Spleen (tissue), 11 donors: ENCODE measurements around the gene CARMIL3. TPM values are rescaled to one million over a fixed set of nuclear protein-coding genes. Genes with fewer than 3 reads are reported as not detected.

Source experiments
- DNase-seq: peaks from one replicate; pipeline ENCODE4 v3.0.0-alpha.2; 2020
- H3K27ac ChIP-seq, 8 donors: fragments of 200-600 bp; sonication (generic) in 7 of 8; 1 replicate in 4 of 8; 2 replicates in 4 of 8; pipeline versions ENCODE4 v1.5.0 to v1.8.0; 2016 to 2021; ENCODE audit warnings: inconsistent platforms in 4 of 8, mild to moderate bottlenecking in 4 of 8, moderate library complexity in 1 of 8
- H3K27me3 ChIP-seq, 7 donors: fragments of 200-600 bp; sonication (generic) in 6 of 7; replicated peaks in 1 of 7; 1 replicate in 4 of 7; 2 replicates in 3 of 7; pipeline versions ENCODE4 v1.5.0 to v1.8.0; 2016 to 2021; ENCODE audit warnings: inconsistent platforms in 3 of 7, mild to moderate bottlenecking in 1 of 7
- H3K36me3 ChIP-seq, 6 donors: fragments of 200-600 bp; sonication (generic) in 5 of 6; 1 replicate in 4 of 6; 2 replicates in 2 of 6; pipeline versions ENCODE4 v1.5.0 to v1.8.0; 2016 to 2021; ENCODE audit warnings: inconsistent platforms in 2 of 6
- H3K4me1 ChIP-seq, 6 donors: fragments of 200-600 bp; sonication (generic) in 5 of 6; 1 replicate in 3 of 6; 2 replicates in 3 of 6; pipeline versions ENCODE4 v1.5.0 to v1.8.0; 2016 to 2021; ENCODE audit warnings: inconsistent platforms in 3 of 6
- H3K4me3 ChIP-seq, 8 donors: fragments of 200-600 bp; sonication (generic) in 7 of 8; 1 replicate in 4 of 8; 2 replicates in 4 of 8; pipeline versions ENCODE4 v1.5.0 to v1.8.0; 2016 to 2021; ENCODE audit warnings: inconsistent platforms in 4 of 8, mild to moderate bottlenecking in 4 of 8, moderate library complexity in 2 of 8
- H3K9me3 ChIP-seq, 8 donors: fragments of 200-600 bp; sonication (generic) in 7 of 8; 1 replicate in 4 of 8; 2 replicates in 4 of 8; pipeline versions ENCODE4 v1.5.0 to v1.8.0; 2016 to 2021; ENCODE audit warnings: inconsistent platforms in 4 of 8
- POLR2A ChIP-seq, 3 donors: fragments of 450-650 bp; IDR thresholded peaks; one replicate each; pipeline ENCODE4 v1.5.1; 2017; ENCODE audit warnings: antibody characterized with exemption in 3 of 3, mild to moderate bottlenecking in 1 of 3
- POLR2AphosphoS5 ChIP-seq, 3 donors: sonication (generic); formaldehyde crosslinking; IDR thresholded peaks; one replicate each; pipeline ENCODE4 v1.5.1; 2017; ENCODE audit warnings: antibody characterized with exemption in 3 of 3
- WGBS, 5 donors: extraction: QIAGEN DNeasy Blood & Tissue Kit in 3 of 5; methylation state at CpG; one replicate each; pipeline versions ENCODE4 v1.1.5 to v1.1.7; 2013 to 2018; 5-methylcytosine and 5-hydroxymethylcytosine counted together
- intact Hi-C: fragments of 100-400 bp; cut with DNase I; formaldehyde crosslinking; loops from one replicate; pipeline ENCODE4 v1.15.0; 2023; ENCODE audit warnings: low total_unique reads
- polyA plus RNA-seq, 3 donors: library from polyadenylated mRNA; stranded (reverse); fragments of 200-250 nt; gene quantifications; one replicate each; pipeline ENCODE4 v1.2.1, GENCODE V29; 2013
- total RNA-seq, 7 donors: library from RNA; depleted of rRNA in 3 of 7; stranded (reverse); fragments of >200 nt in 3 of 7; fragmentation: NEBNext Ultra II Directional in 4 of 7; extraction: Animal tissue kit (Norgen Biotek cat#: 25700) in 4 of 7; gene quantifications; one replicate each; pipeline versions ENCODE4 v1.1.0 to v1.2.1, GENCODE V29; 2016 to 2021
- TF ChIP-seq, protein P1 (sequence below), 11 experiments: fragments of 200-600 bp in 7 of 11; fragments of 450-650 bp in 4 of 11; sonication (generic) in 4 of 11; IDR thresholded peaks in 8 of 11; conservative IDR thresholded peaks in 3 of 11; 1 replicate in 7 of 11; 2 replicates in 4 of 11; pipeline versions ENCODE4 v1.4.0 to v1.8.0; 2016 to 2021; ENCODE audit warnings: antibody characterized with exemption in 11 of 11, inconsistent platforms in 4 of 11, mild to moderate bottlenecking in 1 of 11
- donor health status: healthy with polysubstance abuse.
- donor health status: DM: no; HTN: no; CAD: no; lungs with moderate emphysema.
- donor health status: DM: no; HTN: no; CAD: no.
- donor health status: Bipolar disorder and iron deficiency.
- donor health status: healthy.
- donor health status: DM: no; HTN: no; CAD: no.
- donor health status: DM: yes; HTN: yes; CAD: no.

Gene CARMIL3
- total and polyA plus RNA-seq, 10 donors = 0.39 to 3.2 (median 1.4) TPM

DNA sequence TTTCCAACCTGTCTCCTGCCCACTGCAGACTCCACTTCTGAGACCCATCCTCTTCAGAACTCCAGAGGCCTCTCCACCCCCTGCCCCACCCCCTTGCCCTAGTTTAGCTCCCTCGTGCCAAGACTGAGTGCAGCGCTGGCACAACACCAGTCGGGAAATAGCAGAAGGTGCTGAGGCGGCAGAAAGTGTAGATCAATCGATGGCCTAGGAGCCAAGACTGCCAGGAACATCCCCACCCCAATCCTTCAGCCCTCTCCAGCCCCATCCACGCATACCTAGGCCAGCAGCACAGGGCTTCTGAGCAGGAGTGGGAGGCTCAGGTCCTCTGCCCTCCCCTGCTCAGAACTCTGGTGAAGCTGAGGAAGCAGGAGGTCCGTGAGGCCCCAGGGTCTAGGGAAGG lies 20.6 kb downstream of the CARMIL3 start:
- TF ChIP-seq POLR2A (IDR thresholded peaks at IDR 0.05) = no peak
- peaks cover 0 to 24% (median 2%) of the 10 kb centered on the region in 6 donors for H3K4me1 ChIP-seq
- H3K4me3 ChIP-seq = no peak overlapping the region
- no peaks in the 10 kb centered on the region for H3K36me3 ChIP-seq
- H3K9me3 ChIP-seq = no peaks in the 10 kb centered on the region
- WGBS, 5 donors = 66 to 86% (median 74%) methylated on average over 7 of the region's 7 CpGs
- intact Hi-C loops = no loop called here
- peak; percentile 41 for DNase-seq
- peaks cover 0 to 17% (median 0%) of the 10 kb centered on the region in 7 donors for H3K27me3 ChIP-seq
- H3K27ac ChIP-seq = no peak overlapping the region

DNA sequence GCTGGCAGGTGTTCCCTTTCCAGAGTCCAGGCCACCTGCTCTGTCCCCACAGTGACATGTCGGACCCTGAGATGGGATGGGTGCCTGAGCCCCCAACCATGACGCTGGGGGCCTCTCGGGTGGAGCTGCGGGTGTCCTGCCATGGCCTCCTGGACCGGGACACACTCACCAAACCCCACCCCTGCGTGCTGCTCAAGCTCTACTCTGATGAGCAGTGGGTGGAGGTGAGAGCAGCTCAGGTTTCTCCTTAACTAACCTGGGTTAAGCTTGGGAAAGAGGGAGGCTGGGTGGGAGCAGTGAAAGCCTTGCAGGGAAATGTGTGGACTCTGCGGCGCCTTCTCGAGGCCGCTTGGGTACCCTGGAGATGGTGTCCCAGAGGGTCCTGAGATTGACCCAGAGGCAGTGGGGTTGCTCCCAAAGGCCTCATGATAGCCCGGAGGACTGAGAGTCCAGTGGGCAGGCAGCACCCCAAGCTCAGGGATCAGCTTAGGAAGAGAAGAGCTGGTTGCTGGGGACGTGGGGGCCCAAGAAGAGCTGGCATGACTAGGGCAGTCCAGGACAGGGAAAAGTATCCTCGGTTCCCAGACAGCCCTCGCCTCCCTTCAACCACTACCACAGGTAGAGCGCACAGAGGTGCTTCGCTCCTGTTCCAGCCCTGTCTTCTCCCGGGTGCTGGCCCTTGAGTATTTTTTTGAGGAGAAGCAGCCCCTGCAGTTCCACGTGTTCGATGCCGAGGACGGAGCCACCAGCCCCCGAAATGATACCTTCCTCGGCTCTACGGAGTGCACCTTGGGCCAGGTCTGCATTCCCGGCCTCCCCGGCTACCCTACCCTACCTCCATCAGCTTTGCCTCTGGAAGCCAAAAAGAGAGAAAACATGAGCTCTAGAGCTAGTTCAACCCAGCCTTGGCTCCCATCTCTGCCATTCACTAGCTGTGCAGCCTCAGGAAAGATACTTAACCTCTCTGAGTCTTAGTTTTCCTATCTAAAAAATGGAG lies 21.4 kb downstream of the CARMIL3 start:
- Histone ChIP-seq H3K9me3 (no peaks in the 10 kb centered on the region), H3K27me3 (peaks cover 0 to 17% (median 0%) of the 10 kb centered on the region in 7 donors), H3K27ac (no peak overlapping the region), H3K36me3 (no peaks in the 10 kb centered on the region), H3K4me3 (no peak overlapping the region), H3K4me1 (peaks cover 0 to 24% (median 2%) of the 10 kb centered on the region in 6 donors)
- intact Hi-C loops = no loop called here
- peak; percentile 16 for DNase-seq
- TF ChIP-seq POLR2AphosphoS5 (IDR thresholded peaks at IDR 0.05) (no peak), POLR2A (IDR thresholded peaks at IDR 0.05) (no peak)
- TF ChIP-seq, protein P1, sequence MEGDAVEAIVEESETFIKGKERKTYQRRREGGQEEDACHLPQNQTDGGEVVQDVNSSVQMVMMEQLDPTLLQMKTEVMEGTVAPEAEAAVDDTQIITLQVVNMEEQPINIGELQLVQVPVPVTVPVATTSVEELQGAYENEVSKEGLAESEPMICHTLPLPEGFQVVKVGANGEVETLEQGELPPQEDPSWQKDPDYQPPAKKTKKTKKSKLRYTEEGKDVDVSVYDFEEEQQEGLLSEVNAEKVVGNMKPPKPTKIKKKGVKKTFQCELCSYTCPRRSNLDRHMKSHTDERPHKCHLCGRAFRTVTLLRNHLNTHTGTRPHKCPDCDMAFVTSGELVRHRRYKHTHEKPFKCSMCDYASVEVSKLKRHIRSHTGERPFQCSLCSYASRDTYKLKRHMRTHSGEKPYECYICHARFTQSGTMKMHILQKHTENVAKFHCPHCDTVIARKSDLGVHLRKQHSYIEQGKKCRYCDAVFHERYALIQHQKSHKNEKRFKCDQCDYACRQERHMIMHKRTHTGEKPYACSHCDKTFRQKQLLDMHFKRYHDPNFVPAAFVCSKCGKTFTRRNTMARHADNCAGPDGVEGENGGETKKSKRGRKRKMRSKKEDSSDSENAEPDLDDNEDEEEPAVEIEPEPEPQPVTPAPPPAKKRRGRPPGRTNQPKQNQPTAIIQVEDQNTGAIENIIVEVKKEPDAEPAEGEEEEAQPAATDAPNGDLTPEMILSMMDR (IDR thresholded peaks at IDR 0.05 in 8 of 11, conservative IDR thresholded peaks at IDR 0.05 in 3 of 11) = no peak
- WGBS, 5 donors = 80 to 92% (median 88%) methylated on average over 24 to 26 of the region's 26 CpGs

DNA sequence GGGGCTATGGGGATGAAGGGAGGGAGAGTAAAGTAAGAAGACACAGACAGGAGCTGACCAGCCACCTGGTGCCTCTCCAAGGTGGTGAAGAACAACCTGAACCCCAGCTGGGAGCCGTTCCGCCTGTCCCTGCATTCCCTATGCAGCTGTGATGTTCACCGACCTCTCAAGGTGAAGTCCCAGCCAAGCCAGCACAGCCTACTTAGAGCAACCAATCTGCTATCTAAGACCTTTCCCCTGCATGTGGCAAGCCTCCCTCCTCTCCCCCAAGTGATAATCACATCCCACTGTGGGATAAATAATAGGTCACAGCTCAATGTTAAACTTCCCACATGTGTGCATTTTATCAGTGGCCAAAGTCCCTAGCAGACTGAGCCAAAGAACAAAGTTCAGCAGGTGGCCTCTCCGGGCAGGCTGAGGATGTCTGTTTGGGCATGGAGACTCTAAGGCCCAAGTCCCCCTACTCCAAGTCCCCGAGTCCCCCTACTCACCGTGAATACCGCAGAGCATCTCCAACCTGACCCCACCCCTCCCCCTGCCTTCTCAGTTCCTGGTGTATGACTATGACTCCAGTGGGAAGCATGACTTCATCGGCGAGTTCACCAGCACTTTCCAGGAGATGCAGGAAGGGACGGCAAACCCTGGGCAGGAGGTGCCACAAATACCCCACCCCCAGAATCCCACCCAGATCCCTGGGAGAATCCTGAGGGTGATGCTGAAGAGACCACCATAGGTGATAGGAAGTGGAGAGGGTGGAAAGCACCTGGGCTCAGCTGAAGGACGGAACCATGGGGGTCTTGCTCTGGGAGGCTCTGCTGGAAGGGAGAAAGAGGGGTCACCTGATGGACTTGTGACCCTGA lies 23.0 kb downstream of the CARMIL3 start:
- no peak overlapping the region for H3K4me3 ChIP-seq
- H3K4me1 ChIP-seq = peaks cover 0 to 27% (median 2%) of the 10 kb centered on the region in 6 donors
- 83 to 92% (median 85%) methylated on average over 10 to 11 of the region's 11 CpGs for WGBS, 5 donors
- TF ChIP-seq POLR2A (IDR thresholded peaks at IDR 0.05) (no peak), POLR2AphosphoS5 (IDR thresholded peaks at IDR 0.05) (no peak)
- TF ChIP-seq, protein P1 (IDR thresholded peaks at IDR 0.05 in 8 of 11, conservative IDR thresholded peaks at IDR 0.05 in 3 of 11) = no peak
- H3K36me3 ChIP-seq = no peaks in the 10 kb centered on the region
- H3K9me3 ChIP-seq = no peaks in the 10 kb centered on the region
- H3K27ac ChIP-seq = no peak overlapping the region
- H3K27me3 ChIP-seq = peaks cover 0 to 17% (median 0%) of the 10 kb centered on the region in 7 donors
- intact Hi-C loops = no loop called here
- no peak for DNase-seq

DNA sequence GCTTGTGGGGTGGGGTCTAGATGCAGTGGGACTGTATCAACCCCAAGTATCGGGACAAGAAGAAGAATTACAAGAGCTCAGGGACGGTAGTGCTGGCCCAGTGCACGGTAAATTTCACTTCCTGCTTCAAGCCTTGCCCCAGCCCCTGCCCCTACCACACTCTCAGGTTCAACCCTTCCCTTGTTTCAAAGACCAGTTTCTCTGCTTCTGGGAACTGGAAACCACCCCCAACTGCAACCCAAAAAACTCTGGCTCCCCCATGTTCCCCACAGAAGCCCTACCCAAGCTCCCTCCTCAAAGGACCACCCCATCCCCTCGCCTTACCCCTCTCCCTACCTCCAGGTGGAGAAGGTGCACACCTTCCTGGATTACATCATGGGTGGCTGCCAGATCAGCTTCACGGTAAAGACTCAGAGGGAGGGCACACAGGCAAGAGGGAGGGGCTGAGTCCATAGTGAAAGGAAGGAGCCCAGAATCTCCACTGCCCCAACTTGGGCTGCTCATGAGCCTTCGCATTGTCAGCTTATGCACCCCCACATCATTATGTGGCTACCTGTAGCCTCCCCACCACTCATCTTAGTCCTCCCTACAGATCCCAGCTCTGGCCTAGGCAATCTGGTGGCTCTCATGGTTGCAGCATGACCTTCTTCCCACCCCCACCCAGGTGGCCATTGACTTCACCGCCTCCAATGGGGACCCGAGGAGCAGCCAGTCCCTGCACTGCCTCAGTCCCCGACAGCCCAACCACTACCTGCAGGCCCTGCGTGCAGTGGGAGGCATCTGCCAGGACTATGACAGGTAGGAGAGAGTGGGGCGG lies 23.9 kb downstream of the CARMIL3 start:
- peaks cover 0 to 23% (median 0%) of the 10 kb centered on the region in 7 donors for H3K27me3 ChIP-seq
- H3K4me3 ChIP-seq = no peak overlapping the region
- peak overlapping the region in 1 of 8 donors; percentile 33 for H3K27ac ChIP-seq
- no peaks in the 10 kb centered on the region for H3K36me3 ChIP-seq
- peaks cover 4 to 27% (median 8%) of the 10 kb centered on the region in 6 donors for H3K4me1 ChIP-seq
- intact Hi-C loops = no loop called here
- WGBS, 5 donors = 65 to 68% (median 66%) methylated on average over 11 of the region's 11 CpGs
- no peaks in the 10 kb centered on the region for H3K9me3 ChIP-seq
- DNase-seq = no peak
- TF ChIP-seq, protein P1 (IDR thresholded peaks at IDR 0.05 in 8 of 11, conservative IDR thresholded peaks at IDR 0.05 in 3 of 11) = no peak
- no peak for TF ChIP-seq POLR2AphosphoS5 (IDR thresholded peaks at IDR 0.05)
